IPS-20b (cell line): ENCODE results near the gene VASN.

Experiments
- H3K27ac ChIP-seq: one replicate; pipeline ENCODE4 v1.5.1; 2013; ENCODE audit warnings: low read length
- H3K27me3 ChIP-seq: 2 replicates; pipeline ENCODE4 v1.6.1; 2013; ENCODE audit warnings: mild to moderate bottlenecking, low read length, inconsistent platforms; ENCODE audit not compliant: insufficient read depth
- H3K36me3 ChIP-seq: 2 replicates; pipeline ENCODE4 v1.6.1; 2013; ENCODE audit warnings: low read depth, mild to moderate bottlenecking, inconsistent platforms, low read length, moderate library complexity; ENCODE audit not compliant: insufficient read depth
- H3K4me1 ChIP-seq: 2 replicates; pipeline ENCODE4 v1.6.1; 2013; ENCODE audit warnings: mild to moderate bottlenecking, control low read depth, inconsistent platforms, low read length, moderate library complexity; ENCODE audit not compliant: insufficient read depth
- H3K4me3 ChIP-seq: 2 replicates; pipeline ENCODE4 v1.5.1; 2013; ENCODE audit warnings: mild to moderate bottlenecking, low read length, inconsistent platforms
- H3K9ac ChIP-seq: 2 replicates; pipeline ENCODE4 v1.6.1; 2013; ENCODE audit warnings: low read depth, mild to moderate bottlenecking, inconsistent platforms, low read length, moderate library complexity
- H3K9me3 ChIP-seq: 2 replicates; pipeline ENCODE4 v1.6.1; 2013; ENCODE audit warnings: mild to moderate bottlenecking, low read depth, low read length, inconsistent platforms; ENCODE audit not compliant: insufficient read depth

The VASN gene

GRCh38 chr16:4385789-4386450 is 14.3 kb downstream of the VASN start:
- H3K4me1 ChIP-seq = peaks cover 19% of the 10 kb centered on the region
- no peak overlapping the region for H3K27ac ChIP-seq
- no peak overlapping the region for H3K4me3 ChIP-seq
- no peaks in the 10 kb centered on the region for H3K27me3 ChIP-seq
- peaks cover 5% of the 10 kb centered on the region; the same call in 1 of the 2 replicates for H3K36me3 ChIP-seq
- H3K9me3 ChIP-seq = no peaks in the 10 kb centered on the region
- no peak overlapping the region for H3K9ac ChIP-seq

- Histone ChIP-seq H3K4me1 (peaks cover 20% of the 10 kb centered on the region), H3K9me3 (no peaks in the 10 kb centered on the region), H3K36me3 (peaks cover 5% of the 10 kb centered on the region; the same call in 1 of the 2 replicates), H3K27me3 (no peaks in the 10 kb centered on the region), H3K9ac (no peak overlapping the region), H3K27ac (no peak overlapping the region), H3K4me3 (no peak overlapping the region)
These were observed 14.8 kb downstream of the VASN start for GRCh38 chr16:4386451-4386805.

DNA sequence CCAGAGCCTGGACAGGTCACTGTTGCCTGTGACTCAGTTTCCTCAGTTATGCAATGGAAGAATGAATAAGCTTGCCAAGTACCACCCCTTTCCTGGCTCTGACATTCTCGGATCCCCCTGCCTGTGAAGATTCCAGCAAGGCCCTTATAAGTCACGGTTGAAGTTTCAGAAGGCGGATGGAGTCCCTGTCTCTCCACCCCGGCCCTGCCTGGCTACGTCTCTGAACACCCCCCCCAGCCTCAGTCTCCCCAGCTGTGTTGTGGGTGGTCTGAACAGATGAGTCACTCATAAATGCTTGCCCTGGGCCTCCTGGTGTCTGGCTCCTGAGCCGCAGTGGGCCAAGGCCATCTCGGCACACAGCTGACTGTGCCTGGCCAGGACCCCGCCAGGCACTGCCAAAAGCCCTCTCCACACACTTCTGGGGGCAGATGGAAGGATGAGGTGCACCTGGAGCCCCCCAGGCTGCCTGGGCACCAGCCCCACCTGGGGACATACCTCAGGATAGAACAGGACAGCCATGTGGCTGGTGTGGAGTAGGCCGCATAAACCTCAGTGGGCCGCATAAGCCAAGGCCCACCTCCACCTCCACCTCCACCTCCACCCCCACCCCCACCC is 15.4 kb downstream of the VASN start:
- no peak overlapping the region for H3K27ac ChIP-seq
- H3K36me3 ChIP-seq = peaks cover 5% of the 10 kb centered on the region; the same call in 1 of the 2 replicates
- H3K4me3 ChIP-seq = no peak overlapping the region
- H3K27me3 ChIP-seq = no peaks in the 10 kb centered on the region
- H3K4me1 ChIP-seq = peaks cover 26% of the 10 kb centered on the region
- no peak overlapping the region for H3K9ac ChIP-seq
- H3K9me3 ChIP-seq = no peaks in the 10 kb centered on the region

DNA sequence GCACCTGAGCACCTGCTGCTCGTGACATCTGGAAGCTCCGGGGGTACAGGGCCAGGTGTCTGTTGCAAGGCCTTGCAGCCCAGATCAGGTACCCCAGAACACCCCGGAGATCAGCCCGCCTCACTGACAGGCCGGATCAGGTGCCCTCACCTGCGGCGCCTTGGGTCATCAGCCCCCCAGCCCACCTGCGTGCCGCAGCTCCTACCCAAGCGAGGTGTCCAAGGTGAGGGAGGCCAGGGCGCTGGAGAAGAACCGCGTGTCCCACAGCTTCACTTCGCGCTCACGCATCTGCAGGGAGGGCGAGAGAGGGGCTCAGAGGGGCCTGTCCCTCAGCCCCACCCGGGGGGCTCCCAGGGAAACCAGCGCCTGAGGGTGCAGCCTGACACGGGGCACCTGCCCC is 16.1 kb downstream of the VASN start:
- peaks cover 3% of the 10 kb centered on the region; the same call in 1 of the 2 replicates for H3K36me3 ChIP-seq
- H3K9ac ChIP-seq = no peak overlapping the region
- peaks cover 31% of the 10 kb centered on the region for H3K4me1 ChIP-seq
- H3K9me3 ChIP-seq = no peaks in the 10 kb centered on the region
- no peak overlapping the region for H3K4me3 ChIP-seq
- H3K27ac ChIP-seq = no peak overlapping the region
- no peaks in the 10 kb centered on the region for H3K27me3 ChIP-seq

DNA sequence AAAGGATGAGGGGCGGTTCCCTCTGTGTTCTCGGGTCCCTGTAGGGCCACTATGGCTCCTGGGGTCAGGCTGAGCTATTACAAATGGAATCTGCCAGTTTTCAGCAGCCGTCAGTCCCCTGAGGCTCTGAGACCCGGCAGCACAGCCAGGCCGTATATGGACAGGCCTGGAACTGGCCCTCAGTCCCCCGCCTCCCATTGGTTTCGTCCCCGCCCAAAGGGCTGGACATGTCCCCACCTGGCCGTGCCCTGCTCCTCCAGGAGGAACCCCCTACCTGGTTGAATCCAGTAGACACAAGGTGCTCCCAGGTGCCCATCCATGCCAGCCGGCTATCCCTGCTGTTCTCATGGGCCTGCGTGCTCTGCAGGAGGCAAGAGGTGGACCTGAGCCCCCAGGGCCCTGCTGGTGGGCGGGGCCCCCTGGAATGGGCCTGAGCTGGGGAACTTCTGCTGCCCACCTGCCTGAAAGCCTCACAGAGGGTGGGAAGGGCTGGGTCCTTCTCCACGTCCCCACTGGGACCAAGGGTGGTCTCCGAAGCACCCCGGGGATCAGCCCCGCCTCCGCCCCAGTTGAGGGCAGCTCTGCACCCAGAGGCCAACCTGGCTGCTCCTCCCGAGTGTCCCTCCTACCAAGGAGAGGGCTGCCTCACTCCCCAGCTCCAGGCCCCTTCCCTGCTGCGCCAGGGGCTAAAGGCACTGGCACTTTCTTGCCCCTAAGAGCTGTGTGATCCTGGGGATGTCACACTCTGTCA is 16.8 kb downstream of the VASN start:
- Histone ChIP-seq H3K27ac (no peak overlapping the region), H3K27me3 (no peaks in the 10 kb centered on the region), H3K9ac (no peak overlapping the region), H3K4me3 (no peak overlapping the region), H3K9me3 (no peaks in the 10 kb centered on the region), H3K36me3 (no peaks in the 10 kb centered on the region), H3K4me1 (peaks cover 38% of the 10 kb centered on the region)

DNA sequence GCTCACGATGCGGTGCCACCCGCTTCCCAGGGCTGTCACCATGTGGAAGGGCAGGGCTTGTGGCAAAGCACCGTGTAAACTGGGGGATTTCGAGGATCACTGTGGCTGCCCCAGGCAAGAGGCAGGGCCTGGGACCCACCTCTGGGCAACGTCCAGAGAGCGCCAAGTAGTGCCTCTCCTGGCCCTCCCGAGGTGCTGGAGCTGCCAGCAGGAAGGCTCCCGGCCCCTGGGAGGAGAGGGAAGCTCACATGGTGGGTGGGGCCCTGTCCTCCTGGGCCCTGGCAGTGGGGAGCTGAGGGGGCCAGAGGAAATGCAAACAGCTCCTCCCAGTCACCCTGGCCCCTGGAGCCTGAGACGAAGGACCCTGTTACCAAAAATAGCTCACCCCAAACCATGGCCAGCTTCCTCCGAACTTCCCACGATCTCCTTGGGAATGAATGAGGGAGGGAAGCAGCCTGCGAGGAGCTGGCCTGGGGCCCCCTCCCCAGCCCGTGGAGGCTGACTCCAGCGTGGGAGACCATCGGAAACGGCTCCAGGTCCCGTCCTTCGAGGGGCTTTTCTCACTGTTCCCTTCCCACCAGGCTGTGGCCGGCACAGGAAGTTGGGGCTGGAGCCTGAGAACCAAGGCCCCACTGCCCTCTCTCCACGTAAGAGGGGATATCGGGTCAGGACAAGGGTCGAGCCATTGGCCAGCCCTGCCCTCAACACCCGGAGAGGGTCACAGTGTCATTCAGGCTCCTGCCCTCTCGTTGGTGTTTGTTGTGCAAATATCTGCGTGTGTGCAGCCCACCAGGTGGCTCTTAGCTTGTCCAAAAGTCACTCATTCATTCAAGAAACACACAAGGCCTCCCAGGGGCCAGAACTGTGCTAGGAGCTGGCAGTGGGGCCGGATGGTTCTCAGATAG is 17.7 kb downstream of the VASN start:
- Histone ChIP-seq H3K9ac (peak overlapping the region; percentile 44; the same call in 1 of the 2 replicates), H3K4me1 (peaks cover 39% of the 10 kb centered on the region), H3K27ac (no peak overlapping the region)

DNA sequence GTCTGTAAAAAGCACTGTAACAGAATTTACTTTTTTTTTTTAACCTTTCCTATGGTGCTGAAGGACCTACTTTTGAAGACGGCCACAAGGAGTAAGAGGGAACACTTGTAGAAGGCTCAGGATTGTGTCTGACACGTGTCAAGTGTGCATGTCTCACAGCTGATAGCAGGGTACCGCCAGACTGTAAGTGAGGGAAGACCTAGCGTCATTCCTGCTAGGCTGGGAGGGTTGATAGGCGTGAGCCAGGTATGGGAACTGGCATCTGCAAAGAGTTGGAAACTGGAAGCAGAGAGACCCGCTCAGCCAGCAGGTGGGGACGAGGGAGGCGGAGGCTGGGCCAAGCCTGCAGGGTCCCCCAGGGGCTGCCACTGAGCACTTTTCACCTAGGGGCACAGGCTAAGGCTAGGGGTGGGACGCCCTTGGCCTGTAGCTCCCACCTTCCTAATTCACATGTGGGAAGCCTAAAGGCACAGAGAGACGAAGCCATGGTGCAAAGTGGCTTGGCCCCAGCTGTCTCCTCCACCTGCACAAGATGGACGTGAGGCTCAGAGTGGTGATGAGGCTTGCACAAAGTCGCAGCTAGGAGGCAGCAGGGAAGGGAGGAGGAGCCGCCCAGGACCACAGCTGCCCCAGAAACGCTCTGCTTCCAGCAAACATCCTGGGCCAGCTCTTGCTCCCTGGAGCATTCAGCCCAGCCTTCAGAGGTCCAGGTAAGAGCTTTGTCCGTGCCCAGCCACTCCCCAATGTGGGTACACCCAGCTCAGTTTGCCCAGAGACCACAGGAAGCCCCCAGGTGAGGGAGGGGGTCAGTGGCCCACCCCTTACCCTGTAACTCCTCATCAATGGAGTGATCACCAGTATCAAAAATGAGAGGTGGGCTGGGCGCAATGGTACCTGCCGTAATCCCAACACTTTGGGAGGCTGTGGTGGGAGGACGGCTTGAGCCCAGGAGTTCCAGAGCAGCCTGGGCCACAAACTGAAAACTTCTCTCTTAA is 18.9 kb downstream of the VASN start:
- Histone ChIP-seq H3K9ac (no peak overlapping the region), H3K36me3 (no peaks in the 10 kb centered on the region), H3K9me3 (no peaks in the 10 kb centered on the region), H3K4me1 (peaks cover 39% of the 10 kb centered on the region), H3K4me3 (no peak overlapping the region), H3K27ac (no peak overlapping the region), H3K27me3 (no peaks in the 10 kb centered on the region)

More for the DNA sequence above, 17.7 kb downstream of the VASN start:
- H3K9me3 ChIP-seq = no peaks in the 10 kb centered on the region
- no peaks in the 10 kb centered on the region for H3K36me3 ChIP-seq
- no peak overlapping the region for H3K4me3 ChIP-seq
- no peaks in the 10 kb centered on the region for H3K27me3 ChIP-seq

GRCh38 chr16:4391631-4392381 is 20.2 kb downstream of the VASN start:
- H3K4me3 ChIP-seq = peak overlapping the region; percentile 39; the same call in 1 of the 2 replicates
- H3K27ac ChIP-seq = peak overlapping the region; percentile 88
- peak overlapping the region; percentile 82; the same call in 1 of the 2 replicates for H3K9ac ChIP-seq
- no peaks in the 10 kb centered on the region for H3K36me3 ChIP-seq
- H3K27me3 ChIP-seq = no peaks in the 10 kb centered on the region
- no peaks in the 10 kb centered on the region for H3K9me3 ChIP-seq
- peaks cover 39% of the 10 kb centered on the region for H3K4me1 ChIP-seq

DNA sequence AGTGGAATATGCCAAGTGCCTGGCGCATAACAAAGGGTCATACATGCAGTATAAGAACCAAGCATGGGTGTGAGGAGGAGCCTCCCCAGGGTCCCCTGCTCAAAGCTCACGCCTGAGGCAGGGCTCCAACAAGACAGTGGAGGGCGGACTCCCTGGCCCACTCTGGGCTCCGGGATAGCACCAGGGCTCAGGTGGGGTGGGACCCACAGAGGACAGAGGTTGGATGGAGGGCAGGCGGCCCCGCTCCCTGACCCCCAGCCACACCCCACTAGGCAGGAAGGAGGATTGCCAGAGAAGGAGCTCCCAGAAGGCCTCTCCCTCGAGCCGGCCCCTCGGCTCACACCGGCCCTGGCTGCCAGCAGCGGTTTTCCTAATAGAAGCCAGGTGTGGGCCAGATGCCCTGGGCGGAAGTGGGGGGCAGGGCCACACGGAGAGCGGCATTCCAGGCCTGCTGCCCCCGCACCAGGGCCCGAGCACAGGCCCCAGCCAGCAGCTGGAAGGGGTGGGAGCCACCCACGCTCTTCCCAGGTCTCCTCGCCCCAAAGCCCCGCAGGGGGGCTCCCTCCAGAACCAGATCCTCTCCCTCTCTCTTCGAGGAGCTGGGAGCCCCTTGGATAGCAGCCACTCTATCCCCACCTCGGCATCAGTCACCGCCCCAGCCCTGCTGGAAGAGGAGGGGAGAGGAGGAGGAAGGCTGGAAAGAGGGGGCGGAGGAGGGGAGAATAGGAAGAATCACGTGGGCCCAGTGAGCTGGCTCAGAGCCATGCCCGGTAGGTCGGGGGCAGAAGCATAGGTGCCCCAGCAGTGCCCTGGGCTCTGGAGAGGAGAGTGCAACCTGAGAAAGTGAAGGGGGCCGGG is 21.0 kb downstream of the VASN start:
- peaks cover 39% of the 10 kb centered on the region for H3K4me1 ChIP-seq
- peak overlapping the region; percentile 88 for H3K27ac ChIP-seq
- no peaks in the 10 kb centered on the region for H3K9me3 ChIP-seq
- peak overlapping the region; percentile 82; the same call in 1 of the 2 replicates for H3K9ac ChIP-seq
- H3K4me3 ChIP-seq = peak overlapping the region; percentile 39; the same call in 1 of the 2 replicates
- H3K27me3 ChIP-seq = no peaks in the 10 kb centered on the region
- H3K36me3 ChIP-seq = no peaks in the 10 kb centered on the region
